GM06990 (cell line): ENCODE results near the gene PHACTR2.
"Not testable (repeated sequence)": the region's sequence is repeated elsewhere in the genome, so short reads cannot be mapped to it uniquely, and the experiment has no call there.

Experiments
- DNase-seq: peaks from one replicate; pipeline ENCODE4 v3.0.0-alpha.2; 2011; ENCODE audit not compliant: insufficient read length; ENCODE audit errors: extremely low read depth
- H3K27me3 ChIP-seq: replicated peaks from 2 replicates; pipeline ENCODE4 v1.6.0; 2011; ENCODE audit warnings: low read length; ENCODE audit not compliant: control insufficient read depth, insufficient read depth
- H3K36me3 ChIP-seq: 2 replicates; pipeline ENCODE4 v1.5.1; 2011; ENCODE audit warnings: low read length; ENCODE audit not compliant: control insufficient read depth, insufficient read depth
- H3K4me3 ChIP-seq: replicated peaks from 2 replicates; pipeline ENCODE4 v1.5.1; 2011; ENCODE audit warnings: low read depth, mild to moderate bottlenecking, control low read depth, low read length
- TF ChIP-seq, protein P1 (sequence below): IDR thresholded peaks from 2 replicates; pipeline ENCODE4 v1.5.1; 2011; ENCODE audit warnings: low read length, control low read depth, mild to moderate bottlenecking, inconsistent platforms; ENCODE audit not compliant: insufficient read depth, poor library complexity, severe bottlenecking

The PHACTR2 gene

DNA sequence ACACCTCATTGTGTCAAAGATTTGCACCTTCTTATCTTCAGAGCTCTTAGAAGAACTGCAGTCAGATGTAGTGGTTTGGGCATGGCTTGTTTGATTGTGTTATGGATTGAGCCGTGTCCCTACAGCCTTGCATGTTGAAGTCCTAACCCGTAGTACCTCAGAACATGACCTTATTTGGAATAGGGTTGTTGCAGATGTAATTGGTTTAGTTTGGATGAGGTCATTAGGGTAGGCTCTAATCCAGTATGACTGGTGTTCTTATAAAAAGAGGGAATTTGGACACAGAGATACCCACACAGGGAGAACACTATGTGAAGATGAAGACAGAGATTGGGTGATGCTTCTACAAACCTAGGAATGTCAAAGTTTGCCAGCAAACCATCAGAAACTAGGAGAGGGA is 35.4 kb upstream of the PHACTR2 start:
- Histone ChIP-seq H3K4me3 (no peak overlapping the region), H3K36me3 (no peaks in the 10 kb centered on the region), H3K27me3 (no peaks in the 10 kb centered on the region)
- no peak for DNase-seq
- TF ChIP-seq, protein P1, sequence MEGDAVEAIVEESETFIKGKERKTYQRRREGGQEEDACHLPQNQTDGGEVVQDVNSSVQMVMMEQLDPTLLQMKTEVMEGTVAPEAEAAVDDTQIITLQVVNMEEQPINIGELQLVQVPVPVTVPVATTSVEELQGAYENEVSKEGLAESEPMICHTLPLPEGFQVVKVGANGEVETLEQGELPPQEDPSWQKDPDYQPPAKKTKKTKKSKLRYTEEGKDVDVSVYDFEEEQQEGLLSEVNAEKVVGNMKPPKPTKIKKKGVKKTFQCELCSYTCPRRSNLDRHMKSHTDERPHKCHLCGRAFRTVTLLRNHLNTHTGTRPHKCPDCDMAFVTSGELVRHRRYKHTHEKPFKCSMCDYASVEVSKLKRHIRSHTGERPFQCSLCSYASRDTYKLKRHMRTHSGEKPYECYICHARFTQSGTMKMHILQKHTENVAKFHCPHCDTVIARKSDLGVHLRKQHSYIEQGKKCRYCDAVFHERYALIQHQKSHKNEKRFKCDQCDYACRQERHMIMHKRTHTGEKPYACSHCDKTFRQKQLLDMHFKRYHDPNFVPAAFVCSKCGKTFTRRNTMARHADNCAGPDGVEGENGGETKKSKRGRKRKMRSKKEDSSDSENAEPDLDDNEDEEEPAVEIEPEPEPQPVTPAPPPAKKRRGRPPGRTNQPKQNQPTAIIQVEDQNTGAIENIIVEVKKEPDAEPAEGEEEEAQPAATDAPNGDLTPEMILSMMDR, result no peak

DNA sequence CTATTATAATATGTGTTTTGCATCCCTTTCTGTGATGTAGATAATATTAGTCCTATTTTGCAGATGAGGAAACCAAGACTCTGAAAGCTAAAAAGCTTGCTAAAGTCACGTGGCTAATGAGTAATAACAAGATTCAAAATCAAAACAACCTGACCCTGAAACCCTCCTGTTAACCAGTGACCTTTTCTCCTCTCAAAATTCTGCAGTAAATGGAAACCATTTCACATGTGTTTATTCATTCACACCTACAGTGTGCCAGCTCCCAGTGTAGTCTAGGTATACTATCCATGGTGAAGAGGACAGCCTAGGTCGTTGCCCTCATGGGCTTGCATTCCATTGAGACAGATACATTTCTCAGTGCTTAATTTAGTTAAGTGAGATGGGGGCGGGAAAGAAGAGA is 30.6 kb upstream of the PHACTR2 start:
- H3K36me3 ChIP-seq, result no peaks in the 10 kb centered on the region
- no peak overlapping the region for H3K4me3 ChIP-seq
- DNase-seq, result no peak
- TF ChIP-seq, protein P1, result no peak
- H3K27me3 ChIP-seq, result no peaks in the 10 kb centered on the region

GRCh38 chr6:143647732-143648131 is 30.0 kb upstream of the PHACTR2 start:
- TF ChIP-seq, protein P1, result no peak
- Histone ChIP-seq H3K4me3 (no peak overlapping the region), H3K27me3 (no peaks in the 10 kb centered on the region), H3K36me3 (no peaks in the 10 kb centered on the region)
- no peak for DNase-seq

- not testable (repeated sequence) for H3K36me3 ChIP-seq, H3K27me3 ChIP-seq
Measured at GRCh38 chr6:143649319-143649718, 28.4 kb upstream of the PHACTR2 start.

GRCh38 chr6:143651328-143651727 is 26.4 kb upstream of the PHACTR2 start:
- DNase-seq, H3K4me3 ChIP-seq, H3K36me3 ChIP-seq, H3K27me3 ChIP-seq: not testable (repeated sequence)

More at GRCh38 chr6:143649319-143649718, 28.4 kb upstream of the PHACTR2 start:
- H3K4me3 ChIP-seq, DNase-seq: not testable (repeated sequence)

- Histone ChIP-seq H3K27me3 (no peaks in the 10 kb centered on the region), H3K4me3 (no peak overlapping the region), H3K36me3 (no peaks in the 10 kb centered on the region)
- DNase-seq, result no peak
- TF ChIP-seq, protein P1, result no peak
Measured at GRCh38 chr6:143652841-143653331, 24.9 kb upstream of the PHACTR2 start.

DNA sequence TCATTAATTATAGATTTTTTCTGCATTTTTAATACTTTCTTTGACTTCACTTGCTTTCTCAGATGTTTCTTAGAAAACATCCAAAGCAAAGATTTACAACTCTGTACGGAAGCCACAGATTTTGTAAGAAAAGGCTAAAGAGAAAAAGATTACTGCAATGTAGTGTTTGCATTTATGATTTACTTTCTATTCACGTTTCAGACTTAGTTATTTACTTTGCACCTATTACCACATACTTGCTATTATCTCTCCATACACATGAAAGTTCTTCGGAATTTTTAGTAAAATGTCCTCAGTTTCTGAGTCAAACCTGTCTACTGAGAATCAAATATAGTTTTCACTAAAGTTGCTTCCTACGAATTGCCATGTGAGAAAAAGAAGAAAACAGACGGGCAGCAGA is 22.2 kb upstream of the PHACTR2 start:
- Histone ChIP-seq H3K4me3 (no peak overlapping the region), H3K36me3 (no peaks in the 10 kb centered on the region), H3K27me3 (no peaks in the 10 kb centered on the region)
- no peak for DNase-seq
- TF ChIP-seq, protein P1, result no peak
